ENCODE results near the gene RTEL1.
"Not testable (repeated sequence)": the region's sequence is repeated elsewhere in the genome, so short reads cannot be mapped to it uniquely, and the experiment has no call there.

The RTEL1 gene

GRCh38 chr20:63671695-63672094 lies 13.6 kb downstream of the RTEL1 start:
- DNase-seq (ENCODE audit: low read depth) = not testable (repeated sequence)

GRCh38 chr20:63672666-63673065 lies 14.6 kb downstream of the RTEL1 start:
- no peak for DNase-seq (ENCODE audit: low read depth)

- DNase-seq (ENCODE audit: low read depth) = no peak
Measured at GRCh38 chr20:63673951-63674350, 15.8 kb downstream of the RTEL1 start.

- no peak for DNase-seq (ENCODE audit: low read depth)
Measured at GRCh38 chr20:63675681-63676368, 17.7 kb downstream of the RTEL1 start.

- no peak for DNase-seq (ENCODE audit: low read depth)
Measured at GRCh38 chr20:63678071-63678470, 20.0 kb downstream of the RTEL1 start.

- no peak for DNase-seq (ENCODE audit: low read depth)
Measured at GRCh38 chr20:63678667-63679465, 20.8 kb downstream of the RTEL1 start.

GRCh38 chr20:63679799-63680305 lies 21.7 kb downstream of the RTEL1 start:
- DNase-seq (ENCODE audit: low read depth) = no peak

- DNase-seq (ENCODE audit: low read depth) = no peak
Measured at GRCh38 chr20:63680427-63680826, 22.3 kb downstream of the RTEL1 start.

GRCh38 chr20:63680857-63681608 lies 22.9 kb downstream of the RTEL1 start:
- no peak for DNase-seq (ENCODE audit: low read depth)

GRCh38 chr20:63681609-63682142 lies 23.6 kb downstream of the RTEL1 start:
- no peak for DNase-seq (ENCODE audit: low read depth)

- peak; percentile 89 for DNase-seq (ENCODE audit: low read depth)
Measured at GRCh38 chr20:63682384-63683139, 24.4 kb downstream of the RTEL1 start.

GRCh38 chr20:63685269-63686026 lies 27.3 kb downstream of the RTEL1 start:
- DNase-seq (ENCODE audit: low read depth) = no peak

GRCh38 chr20:63686094-63686491 lies 28.0 kb downstream of the RTEL1 start:
- no peak for DNase-seq (ENCODE audit: low read depth)

- peak; percentile 48 for DNase-seq (ENCODE audit: low read depth)
Measured at GRCh38 chr20:63686492-63687321, 28.6 kb downstream of the RTEL1 start.

- DNase-seq (ENCODE audit: low read depth) = no peak
Measured at GRCh38 chr20:63687419-63688178, 29.5 kb downstream of the RTEL1 start.

GRCh38 chr20:63688228-63689045 lies 30.3 kb downstream of the RTEL1 start:
- no peak for DNase-seq (ENCODE audit: low read depth)

GRCh38 chr20:63689046-63690002 lies 31.2 kb downstream of the RTEL1 start:
- no peak for DNase-seq (ENCODE audit: low read depth)

Measured in fibroblast of the conjunctiva (primary cell).